ENCODE results near the gene TACR1. TPM values are rescaled to one million over a fixed set of nuclear protein-coding genes. Genes with fewer than 3 reads are reported as not detected.
A peak's percentile ranks its signal among the peaks of the same experiment; 100 is the strongest.

Gene TACR1
- total RNA-seq, 1 experiment from 2014 or later, result not detected

- H3K9me3 ChIP-seq (ENCODE audit: low read depth, low read length, poor library complexity, severe bottlenecking), result no peaks in the 10 kb centered on the region
- H3K27me3 ChIP-seq (replicated peaks; ENCODE audit: insufficient read depth, low read depth, low read length, poor library complexity), result no peaks in the 10 kb centered on the region
- H3K36me3 ChIP-seq (ENCODE audit: insufficient read depth, low read length, poor library complexity, severe bottlenecking), result no peaks in the 10 kb centered on the region
- ChIA-PET POLR2A (ENCODE audit: low non-redundant PET) (no interaction called here), CTCF (no interaction called here)
- DNase-seq (ENCODE audit: low spot score), result peak; percentile 42
- no peak for TF ChIP-seq EZH2 (IDR thresholded peaks at IDR 0.05; ENCODE audit: borderline replicate concordance, low read depth, low read length, poor library complexity, severe bottlenecking)
- TF ChIP-seq, protein P1, sequence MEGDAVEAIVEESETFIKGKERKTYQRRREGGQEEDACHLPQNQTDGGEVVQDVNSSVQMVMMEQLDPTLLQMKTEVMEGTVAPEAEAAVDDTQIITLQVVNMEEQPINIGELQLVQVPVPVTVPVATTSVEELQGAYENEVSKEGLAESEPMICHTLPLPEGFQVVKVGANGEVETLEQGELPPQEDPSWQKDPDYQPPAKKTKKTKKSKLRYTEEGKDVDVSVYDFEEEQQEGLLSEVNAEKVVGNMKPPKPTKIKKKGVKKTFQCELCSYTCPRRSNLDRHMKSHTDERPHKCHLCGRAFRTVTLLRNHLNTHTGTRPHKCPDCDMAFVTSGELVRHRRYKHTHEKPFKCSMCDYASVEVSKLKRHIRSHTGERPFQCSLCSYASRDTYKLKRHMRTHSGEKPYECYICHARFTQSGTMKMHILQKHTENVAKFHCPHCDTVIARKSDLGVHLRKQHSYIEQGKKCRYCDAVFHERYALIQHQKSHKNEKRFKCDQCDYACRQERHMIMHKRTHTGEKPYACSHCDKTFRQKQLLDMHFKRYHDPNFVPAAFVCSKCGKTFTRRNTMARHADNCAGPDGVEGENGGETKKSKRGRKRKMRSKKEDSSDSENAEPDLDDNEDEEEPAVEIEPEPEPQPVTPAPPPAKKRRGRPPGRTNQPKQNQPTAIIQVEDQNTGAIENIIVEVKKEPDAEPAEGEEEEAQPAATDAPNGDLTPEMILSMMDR (conservative IDR thresholded peaks at IDR 0.05; ENCODE audit: low read depth, low read length), result no peak
- no peak overlapping the region for H3K27ac ChIP-seq (ENCODE audit: low read depth, low read length, poor library complexity, severe bottlenecking)
- peaks cover 12% of the 10 kb centered on the region for H3K4me1 ChIP-seq (ENCODE audit: insufficient read depth, low read length, poor library complexity, severe bottlenecking)
- H3K4me3 ChIP-seq (ENCODE audit: low read depth, low read length, poor library complexity, severe bottlenecking), result no peak overlapping the region
- intact Hi-C loops (cut with micrococcal nuclease; ENCODE audit: unreplicated experiment), result no loop called here
- BruUV-seq (replicated peaks), result no TSS peak
These were observed 157.4 kb downstream of the TACR1 start for GRCh38 chr2:75041731-75042600.

DNA sequence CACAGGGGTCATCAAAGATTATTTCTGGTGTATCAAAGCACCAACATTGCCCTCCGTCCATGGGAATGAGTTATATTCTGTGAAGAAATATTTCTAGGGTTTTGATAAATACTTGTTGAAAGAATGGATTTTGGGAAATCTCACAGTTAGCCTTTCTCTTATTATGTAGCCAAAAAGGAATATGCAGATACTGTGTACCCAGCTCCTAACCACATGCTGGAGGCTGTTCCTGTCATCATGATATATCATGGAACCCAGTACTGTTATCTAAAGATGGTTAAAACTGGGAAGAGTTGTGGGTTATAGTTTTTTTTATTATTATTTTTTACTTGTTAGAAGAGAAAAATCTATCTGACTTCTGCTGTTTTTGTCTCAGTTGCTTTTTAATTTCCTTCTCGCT is 158.1 kb downstream of the TACR1 start:
- ChIA-PET POLR2A (ENCODE audit: low non-redundant PET) (no interaction called here), CTCF (no interaction called here)
- Histone ChIP-seq H3K4me1 (ENCODE audit: insufficient read depth, low read length, poor library complexity, severe bottlenecking) (peaks cover 12% of the 10 kb centered on the region), H3K4me3 (ENCODE audit: low read depth, low read length, poor library complexity, severe bottlenecking) (no peak overlapping the region), H3K27ac (ENCODE audit: low read depth, low read length, poor library complexity, severe bottlenecking) (no peak overlapping the region), H3K36me3 (ENCODE audit: insufficient read depth, low read length, poor library complexity, severe bottlenecking) (no peaks in the 10 kb centered on the region), H3K27me3 (replicated peaks; ENCODE audit: insufficient read depth, low read depth, low read length, poor library complexity) (no peaks in the 10 kb centered on the region), H3K9me3 (ENCODE audit: low read depth, low read length, poor library complexity, severe bottlenecking) (no peaks in the 10 kb centered on the region)
- intact Hi-C loops (cut with micrococcal nuclease; ENCODE audit: unreplicated experiment), result no loop called here
- no peak for TF ChIP-seq EZH2 (IDR thresholded peaks at IDR 0.05; ENCODE audit: borderline replicate concordance, low read depth, low read length, poor library complexity, severe bottlenecking)
- TF ChIP-seq, protein P1 (conservative IDR thresholded peaks at IDR 0.05; ENCODE audit: low read depth, low read length), result no peak
- DNase-seq (ENCODE audit: low spot score), result no peak
- no TSS peak for BruUV-seq (replicated peaks)

DNA sequence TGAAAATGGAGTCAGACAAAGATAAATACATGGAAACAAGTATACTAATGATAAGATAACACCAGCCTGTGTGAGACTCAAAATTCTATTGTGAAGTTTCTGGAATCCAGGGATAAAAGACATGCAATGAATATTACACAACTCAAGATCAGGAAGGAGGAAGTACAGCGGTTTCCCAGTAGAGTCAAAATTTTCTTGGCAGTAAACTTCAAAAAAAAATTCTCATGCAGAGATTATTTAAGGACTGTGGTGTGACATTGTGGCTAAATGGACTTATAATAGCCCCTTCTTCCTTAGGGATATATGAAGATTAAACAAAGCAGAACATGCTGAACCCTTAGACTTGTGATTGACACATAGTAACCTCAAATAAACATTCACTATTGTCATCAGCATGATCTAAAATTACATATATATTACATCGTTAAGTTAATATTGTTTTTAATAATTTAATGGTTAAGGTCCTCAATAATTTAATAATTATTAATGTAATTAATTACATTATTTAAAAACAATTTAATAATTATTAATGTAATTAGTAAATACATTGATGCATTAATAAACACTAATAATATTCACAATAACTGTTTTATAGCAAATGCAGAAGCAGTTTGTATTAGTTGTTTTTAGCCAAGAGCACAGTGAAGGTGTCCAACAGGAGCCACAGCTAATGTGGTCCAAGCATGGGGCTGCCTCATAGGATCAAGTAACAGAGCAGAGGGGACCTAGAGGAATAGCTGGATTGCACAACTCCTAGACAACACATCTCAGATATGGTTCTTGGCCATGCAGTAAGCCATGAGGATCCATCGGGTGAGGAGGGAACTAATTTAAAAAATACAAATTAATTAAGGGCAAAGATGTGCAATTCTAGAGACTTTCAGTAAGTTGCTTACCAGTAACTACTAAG is 163.6 kb downstream of the TACR1 start:
- no peak for DNase-seq (ENCODE audit: low spot score)
- Histone ChIP-seq H3K4me3 (ENCODE audit: low read depth, low read length, poor library complexity, severe bottlenecking) (no peak overlapping the region), H3K9me3 (ENCODE audit: low read depth, low read length, poor library complexity, severe bottlenecking) (no peaks in the 10 kb centered on the region), H3K27me3 (replicated peaks; ENCODE audit: insufficient read depth, low read depth, low read length, poor library complexity) (no peaks in the 10 kb centered on the region), H3K27ac (ENCODE audit: low read depth, low read length, poor library complexity, severe bottlenecking) (no peak overlapping the region), H3K4me1 (ENCODE audit: insufficient read depth, low read length, poor library complexity, severe bottlenecking) (no peaks in the 10 kb centered on the region), H3K36me3 (ENCODE audit: insufficient read depth, low read length, poor library complexity, severe bottlenecking) (no peaks in the 10 kb centered on the region)
- ChIA-PET CTCF (no interaction called here), POLR2A (ENCODE audit: low non-redundant PET) (no interaction called here)
- no peak for TF ChIP-seq EZH2 (IDR thresholded peaks at IDR 0.05; ENCODE audit: borderline replicate concordance, low read depth, low read length, poor library complexity, severe bottlenecking)
- TF ChIP-seq, protein P1 (conservative IDR thresholded peaks at IDR 0.05; ENCODE audit: low read depth, low read length), result no peak
- no TSS peak for BruUV-seq (replicated peaks)
- intact Hi-C loops (cut with micrococcal nuclease; ENCODE audit: unreplicated experiment), result no loop called here

Measured in A673 (cell line).